SKM-1 (cell line): ENCODE results near the gene SSBP3.
"Not testable (repeated sequence)": the region's sequence is repeated elsewhere in the genome, so short reads cannot be mapped to it uniquely, and the experiment has no call there.

Experiments
- DNase-seq: peaks from one replicate; lab custom pipeline; 2025; ENCODE audit not compliant: unreplicated experiment; lab: John Stamatoyannopoulos, UW

Gene SSBP3

DNA sequence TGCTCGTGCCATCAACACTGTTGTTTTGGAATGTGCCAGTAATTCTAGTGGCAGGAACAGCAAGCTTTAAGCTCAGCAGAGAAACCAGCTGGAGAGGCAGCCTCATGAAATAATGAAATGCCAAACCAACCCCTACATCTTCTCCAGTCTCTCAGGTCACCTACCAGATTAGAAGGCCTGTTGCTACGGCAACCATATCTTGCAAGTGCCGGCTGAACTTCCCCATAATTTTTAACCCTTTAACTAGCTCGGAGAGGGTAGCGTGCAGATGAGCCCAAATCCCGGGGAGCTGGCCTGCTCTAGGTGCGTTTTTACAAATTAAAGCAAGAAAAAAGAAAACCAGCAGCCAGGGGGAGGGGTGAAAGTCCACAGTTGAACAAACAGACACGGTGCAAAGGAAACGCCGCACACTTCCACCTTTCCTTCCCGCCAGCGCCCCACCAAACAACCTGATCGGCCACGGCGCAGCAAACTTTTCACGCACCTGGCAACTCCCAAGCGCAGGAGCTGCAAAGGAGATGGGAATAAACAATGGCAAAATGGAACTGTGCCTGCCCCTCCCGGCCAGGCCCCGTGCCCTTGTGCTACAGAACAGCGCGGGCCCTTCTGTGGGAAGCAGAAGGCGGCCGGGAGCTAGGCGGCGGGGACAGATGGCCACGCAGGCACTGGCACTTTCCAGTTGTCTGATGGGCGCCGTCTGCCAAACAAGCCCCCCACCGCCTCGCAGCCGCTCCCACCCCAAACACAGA is 50.1 kb downstream of the SSBP3 start:
- DNase-seq = peak; percentile 51

DNA sequence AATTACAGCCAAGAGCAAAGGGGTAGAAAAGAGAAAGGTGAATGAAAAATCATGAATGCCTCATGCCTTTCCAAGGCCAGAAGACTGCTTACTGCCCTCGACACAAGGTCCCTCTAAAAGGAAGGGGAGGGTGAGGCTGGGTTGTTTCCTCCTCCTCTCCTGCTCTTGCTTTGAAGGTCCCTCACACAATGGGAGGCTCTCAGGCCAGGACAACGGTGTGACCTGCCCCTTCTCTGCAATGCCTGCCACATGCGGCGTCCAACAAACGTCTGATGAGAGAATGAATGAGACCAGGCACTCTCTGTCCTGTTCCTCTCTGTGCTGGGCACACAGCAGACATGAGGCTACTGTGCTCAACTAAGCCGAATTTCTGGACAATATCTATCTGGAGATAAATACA is 51.3 kb downstream of the SSBP3 start:
- no peak for DNase-seq

- DNase-seq = no peak
These were observed 52.2 kb downstream of the SSBP3 start for GRCh38 chr1:54353959-54354358.

DNA sequence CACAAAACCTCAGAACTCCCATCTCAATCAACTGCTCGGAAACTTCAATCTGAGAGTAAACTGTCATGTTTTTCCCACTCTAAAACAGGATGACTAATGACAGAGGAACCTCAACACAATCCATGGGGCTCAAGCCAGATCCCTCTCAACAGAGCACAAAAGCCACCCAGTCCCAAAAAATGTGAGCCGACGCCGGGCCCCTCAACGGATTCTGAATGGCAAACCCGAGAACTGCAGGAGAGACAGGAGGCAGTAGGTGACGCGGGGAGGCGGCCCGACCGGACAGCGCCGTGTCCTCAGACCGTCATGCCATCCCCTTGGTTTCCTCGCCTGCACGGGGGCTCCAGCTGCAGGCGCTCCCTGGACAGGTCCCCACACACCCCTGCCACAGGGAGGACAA is 53.4 kb downstream of the SSBP3 start:
- DNase-seq = no peak

DNA sequence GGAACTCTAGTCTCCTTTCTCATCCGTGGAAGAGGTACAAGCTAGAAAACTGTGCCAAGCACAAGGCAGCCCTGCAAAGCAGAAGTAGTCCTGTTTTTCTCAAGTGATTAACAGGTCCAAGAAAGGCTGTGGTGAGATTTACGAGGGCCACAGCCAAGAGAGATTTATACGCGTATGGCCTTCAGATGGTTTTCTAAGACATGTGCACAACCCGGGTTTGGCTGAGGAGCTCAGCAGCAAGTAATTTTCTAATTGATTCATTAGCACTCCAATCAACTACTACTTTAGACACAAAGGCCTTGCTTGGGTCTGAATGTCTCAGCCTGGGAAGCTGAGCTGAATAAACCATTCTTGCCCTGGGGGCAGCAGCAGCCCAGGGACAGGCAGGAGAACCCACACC is 55.8 kb downstream of the SSBP3 start:
- no peak for DNase-seq

GRCh38 chr1:54348700-54349021 is 57.5 kb downstream of the SSBP3 start:
- DNase-seq = no peak

- no peak for DNase-seq
These were observed 58.1 kb downstream of the SSBP3 start for GRCh38 chr1:54347955-54348699.

GRCh38 chr1:54347261-54347954 is 58.8 kb downstream of the SSBP3 start:
- no peak for DNase-seq

- DNase-seq = not testable (repeated sequence)
These were observed 60.6 kb downstream of the SSBP3 start for GRCh38 chr1:54345548-54345947.

- DNase-seq = no peak
These were observed 61.1 kb downstream of the SSBP3 start for GRCh38 chr1:54345116-54345515.

GRCh38 chr1:54342742-54343687 is 63.2 kb downstream of the SSBP3 start:
- DNase-seq = no peak

GRCh38 chr1:54342288-54342687 is 63.9 kb downstream of the SSBP3 start:
- DNase-seq = no peak

- DNase-seq = no peak
These were observed 64.4 kb downstream of the SSBP3 start for GRCh38 chr1:54341763-54342162.

- DNase-seq = no peak
These were observed 65.3 kb downstream of the SSBP3 start for GRCh38 chr1:54340878-54341277.

DNA sequence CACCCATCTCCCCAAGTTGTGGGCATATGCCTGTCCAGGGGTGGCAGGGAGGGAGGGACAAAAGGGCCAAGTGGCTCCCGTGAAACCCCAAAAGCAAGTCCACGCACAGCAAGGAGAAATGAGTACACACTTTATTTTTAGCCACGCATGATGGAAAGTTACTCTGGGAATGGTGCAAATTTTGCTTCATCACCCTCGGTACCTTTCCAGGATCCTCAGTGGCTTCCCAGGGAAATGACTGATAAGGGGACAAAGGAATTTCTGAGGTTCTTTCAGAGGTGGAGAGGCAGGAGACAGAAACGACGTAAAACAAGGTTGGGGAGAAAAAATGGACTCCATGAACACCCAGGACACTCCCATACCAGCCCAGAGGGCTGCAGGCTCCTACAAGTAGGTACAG is 65.8 kb downstream of the SSBP3 start:
- DNase-seq = no peak

GRCh38 chr1:54339126-54339525 is 67.1 kb downstream of the SSBP3 start:
- no peak for DNase-seq

DNA sequence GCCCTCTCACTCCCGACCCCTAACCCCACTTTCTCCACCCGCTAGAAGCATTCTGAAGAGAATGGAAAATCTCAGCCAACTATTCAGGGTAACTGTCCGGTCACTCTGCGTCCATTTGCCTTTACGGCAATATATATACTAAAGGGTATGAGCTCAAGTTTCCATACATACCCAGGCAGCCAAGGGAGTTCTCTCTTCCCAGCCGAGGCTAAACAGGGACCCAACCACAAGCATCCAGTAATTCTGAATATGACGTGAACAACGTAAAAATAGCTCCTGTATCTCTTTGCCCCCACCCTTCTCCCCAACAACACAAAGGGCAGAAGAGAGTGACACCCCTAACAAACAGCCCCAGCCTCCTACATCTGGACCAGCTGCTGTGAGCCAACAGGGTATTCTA is 67.7 kb downstream of the SSBP3 start:
- no peak for DNase-seq

DNA sequence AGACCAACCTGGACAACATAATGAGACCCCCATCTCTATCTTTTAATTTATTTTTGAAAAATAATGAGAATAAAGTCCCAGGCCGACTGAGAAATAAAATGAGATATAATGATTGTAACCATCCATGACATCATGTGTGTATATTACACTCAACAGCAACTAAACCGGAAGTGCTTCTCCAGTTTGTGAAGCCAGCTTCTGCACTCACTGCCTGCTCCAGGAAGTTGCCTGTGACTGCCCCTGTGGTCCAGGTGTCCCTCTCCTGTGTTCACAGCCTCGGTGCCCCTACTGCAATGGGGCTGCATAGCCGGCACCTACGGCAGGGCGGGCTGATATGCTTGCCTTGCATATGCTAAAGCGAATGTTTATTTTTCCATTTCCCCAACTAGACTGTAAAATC is 68.3 kb downstream of the SSBP3 start:
- DNase-seq = peak; percentile 11

- DNase-seq = no peak
These were observed 69.2 kb downstream of the SSBP3 start for GRCh38 chr1:54337034-54337433.

GRCh38 chr1:54336116-54336515 is 70.1 kb downstream of the SSBP3 start:
- DNase-seq = no peak

DNA sequence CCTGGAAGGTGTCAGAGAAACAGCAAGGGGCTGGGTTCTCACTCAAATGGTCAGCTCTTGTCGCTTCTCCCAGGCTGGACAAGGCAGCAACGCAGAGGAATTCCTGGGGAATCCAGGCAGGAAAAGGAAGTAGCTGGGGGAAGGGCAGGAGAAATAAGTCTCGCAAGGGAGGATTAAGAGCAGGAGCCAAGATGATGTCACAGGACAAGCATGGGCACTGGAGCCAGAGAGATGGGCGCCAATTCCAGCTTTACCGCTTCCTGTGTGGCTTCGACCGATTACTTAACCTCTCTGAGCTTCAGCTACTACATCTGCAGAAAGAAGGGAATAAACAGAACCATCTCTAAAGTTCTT is 70.5 kb downstream of the SSBP3 start:
- DNase-seq = peak; percentile 42
